ENCODE results near the gene LHPP.
"Not testable (repeated sequence)": the region's sequence is repeated elsewhere in the genome, so short reads cannot be mapped to it uniquely, and the experiment has no call there.

The LHPP gene

GRCh38 chr10:124422742-124423141, 38.9 kb upstream of the LHPP start:
- no peak for FAIRE-seq
- no peak for DNase-seq (ENCODE audit: insufficient read length, low spot score)
- TF ChIP-seq SPI1 (IDR thresholded peaks at IDR 0.05; ENCODE audit: low read depth, low read length) (no peak), POLR2AphosphoS5 (IDR thresholded peaks at IDR 0.05; ENCODE audit: low read depth, low read length) (no peak), POLR2A (IDR thresholded peaks at IDR 0.05; ENCODE audit: low read depth, low read length) (no peak), PAX5 (IDR thresholded peaks at IDR 0.05; ENCODE audit: insufficient read depth, low read length, severe bottlenecking) (no peak), POU2F2 (IDR thresholded peaks at IDR 0.05; ENCODE audit: low read depth, low read length) (no peak), TAF1 (IDR thresholded peaks at IDR 0.05; ENCODE audit: low read depth, low read length) (no peak)

DNA sequence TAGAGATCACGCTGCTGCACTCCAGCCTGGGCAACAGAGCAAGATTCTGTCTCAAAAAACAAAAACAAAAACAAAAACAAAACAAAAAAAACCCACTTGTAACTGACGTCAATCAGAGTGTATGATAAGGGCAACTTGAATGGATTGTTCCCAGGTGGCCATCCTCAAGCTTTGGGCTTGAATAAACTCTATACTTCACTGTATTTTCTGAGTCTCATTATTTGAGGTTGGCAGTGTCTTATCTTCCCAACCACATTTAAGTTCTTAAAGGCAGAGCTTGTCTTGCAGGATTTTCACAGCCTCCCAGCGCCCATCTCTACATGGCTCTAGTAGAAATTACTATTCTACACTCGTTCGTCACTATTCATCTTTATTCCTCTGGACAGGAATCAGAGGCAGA, 37.8 kb upstream of the LHPP start:
- no peak for FAIRE-seq
- no peak for DNase-seq (ENCODE audit: insufficient read length, low spot score)
- no peak for TF ChIP-seq PAX5 (IDR thresholded peaks at IDR 0.05; ENCODE audit: insufficient read depth, low read length, severe bottlenecking)
- no peak for TF ChIP-seq POLR2AphosphoS5 (IDR thresholded peaks at IDR 0.05; ENCODE audit: low read depth, low read length)
- no peak for TF ChIP-seq TAF1 (IDR thresholded peaks at IDR 0.05; ENCODE audit: low read depth, low read length)
- TF ChIP-seq POU2F2 (IDR thresholded peaks at IDR 0.05; ENCODE audit: low read depth, low read length): no peak
- no peak for TF ChIP-seq SPI1 (IDR thresholded peaks at IDR 0.05; ENCODE audit: low read depth, low read length)
- no peak for TF ChIP-seq POLR2A (IDR thresholded peaks at IDR 0.05; ENCODE audit: low read depth, low read length)

DNA sequence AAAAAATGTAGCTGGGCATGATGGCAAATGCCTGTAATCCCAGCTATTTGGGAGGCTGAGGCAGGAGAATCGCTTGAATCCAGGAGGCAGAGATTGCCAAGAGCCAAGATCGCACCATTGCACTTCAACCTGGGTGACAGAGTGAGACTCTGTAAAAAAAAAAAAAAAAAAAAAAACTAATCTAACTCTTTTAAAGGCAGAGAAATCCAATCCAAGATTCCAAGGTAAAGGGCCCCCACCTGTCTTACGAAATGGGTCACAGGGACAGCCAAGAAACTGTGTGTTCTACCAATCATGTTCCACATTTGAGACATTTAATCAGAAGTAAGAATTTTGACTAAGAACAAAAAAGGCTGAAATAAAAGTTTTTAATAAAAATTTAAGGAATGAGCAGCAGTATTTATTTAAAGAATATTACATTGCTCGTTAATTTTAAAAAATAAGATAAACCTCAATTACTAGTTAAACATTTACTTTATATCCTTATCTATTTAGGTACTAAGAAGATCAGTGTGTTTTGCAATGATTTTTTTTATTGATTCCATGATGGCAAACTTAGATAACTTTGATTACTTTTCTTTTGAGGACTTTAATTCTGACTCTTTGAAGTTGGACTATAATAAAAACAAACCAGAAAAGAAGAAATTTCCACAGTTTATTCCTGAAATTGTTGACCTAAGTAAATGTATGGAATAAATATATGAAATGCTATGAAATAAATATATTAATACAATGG, 36.2 kb upstream of the LHPP start:
- no peak for DNase-seq (ENCODE audit: insufficient read length, low spot score)
- TF ChIP-seq SPI1 (IDR thresholded peaks at IDR 0.05; ENCODE audit: low read depth, low read length) (no peak), POU2F2 (IDR thresholded peaks at IDR 0.05; ENCODE audit: low read depth, low read length) (no peak), POLR2A (IDR thresholded peaks at IDR 0.05; ENCODE audit: low read depth, low read length) (no peak), PAX5 (IDR thresholded peaks at IDR 0.05; ENCODE audit: insufficient read depth, low read length, severe bottlenecking) (no peak), POLR2AphosphoS5 (IDR thresholded peaks at IDR 0.05; ENCODE audit: low read depth, low read length) (no peak), TAF1 (IDR thresholded peaks at IDR 0.05; ENCODE audit: low read depth, low read length) (no peak)
- FAIRE-seq: no peak

DNA sequence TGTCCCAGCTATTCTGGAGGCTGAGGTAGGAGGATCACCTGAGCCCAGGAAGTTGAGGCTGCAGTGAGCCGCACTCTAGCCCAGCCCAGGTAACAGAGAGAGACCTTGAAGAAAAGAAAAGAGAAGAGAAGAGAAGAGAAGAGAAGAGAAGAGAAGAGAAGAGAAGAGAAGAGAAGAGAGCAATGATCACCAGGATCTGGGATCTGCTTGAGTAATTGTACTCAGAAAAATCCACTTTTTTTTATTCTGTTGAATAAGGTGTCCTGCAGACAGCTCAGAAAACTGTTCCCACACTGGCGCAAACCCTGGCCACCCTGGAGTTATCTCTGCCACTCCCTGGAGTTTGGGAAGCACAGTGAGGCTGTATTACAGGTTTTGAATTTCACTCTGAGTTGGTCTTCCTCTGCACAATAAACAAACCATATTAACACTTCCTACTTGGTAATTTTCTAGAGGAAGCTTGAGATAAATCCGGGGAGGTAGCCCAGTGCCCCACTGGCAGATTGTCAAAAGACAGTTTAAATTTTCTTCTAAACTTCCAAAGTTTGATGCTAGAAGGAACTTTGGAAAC, 33.3 kb upstream of the LHPP start:
- no peak for FAIRE-seq
- TF ChIP-seq TAF1 (IDR thresholded peaks at IDR 0.05; ENCODE audit: low read depth, low read length) (no peak), PAX5 (IDR thresholded peaks at IDR 0.05; ENCODE audit: insufficient read depth, low read length, severe bottlenecking) (no peak), POU2F2 (IDR thresholded peaks at IDR 0.05; ENCODE audit: low read depth, low read length) (no peak), POLR2AphosphoS5 (IDR thresholded peaks at IDR 0.05; ENCODE audit: low read depth, low read length) (no peak), POLR2A (IDR thresholded peaks at IDR 0.05; ENCODE audit: low read depth, low read length) (no peak), SPI1 (IDR thresholded peaks at IDR 0.05; ENCODE audit: low read depth, low read length) (no peak)
- no peak for DNase-seq (ENCODE audit: insufficient read length, low spot score)

DNA sequence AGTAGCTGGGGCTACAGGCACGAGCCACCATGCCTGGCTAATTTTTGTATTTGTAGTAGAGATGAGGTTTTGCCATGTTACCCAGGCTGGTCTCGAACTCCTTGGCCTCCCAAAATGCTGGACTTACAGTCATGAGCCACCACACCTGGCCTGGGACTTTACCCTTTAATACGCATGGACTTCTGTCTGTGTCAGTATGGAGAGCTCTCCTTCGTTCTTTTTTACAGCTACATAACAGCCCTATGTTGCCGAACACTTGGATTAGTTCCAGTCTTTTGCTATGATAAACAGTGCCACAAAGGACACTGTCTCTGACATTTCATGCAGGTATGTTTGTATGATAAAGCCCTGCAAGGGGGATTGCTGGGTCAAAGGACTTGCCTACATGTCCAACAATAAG, 32.0 kb upstream of the LHPP start:
- no peak for FAIRE-seq
- TF ChIP-seq POLR2AphosphoS5 (IDR thresholded peaks at IDR 0.05; ENCODE audit: low read depth, low read length): no peak
- no peak for TF ChIP-seq PAX5 (IDR thresholded peaks at IDR 0.05; ENCODE audit: insufficient read depth, low read length, severe bottlenecking)
- no peak for TF ChIP-seq TAF1 (IDR thresholded peaks at IDR 0.05; ENCODE audit: low read depth, low read length)
- no peak for TF ChIP-seq POLR2A (IDR thresholded peaks at IDR 0.05; ENCODE audit: low read depth, low read length)
- TF ChIP-seq SPI1 (IDR thresholded peaks at IDR 0.05; ENCODE audit: low read depth, low read length): no peak
- no peak for TF ChIP-seq POU2F2 (IDR thresholded peaks at IDR 0.05; ENCODE audit: low read depth, low read length)
- no peak for DNase-seq (ENCODE audit: insufficient read length, low spot score)

GRCh38 chr10:124430077-124430476, 31.5 kb upstream of the LHPP start:
- no peak for TF ChIP-seq TAF1 (IDR thresholded peaks at IDR 0.05; ENCODE audit: low read depth, low read length)
- no peak for TF ChIP-seq POU2F2 (IDR thresholded peaks at IDR 0.05; ENCODE audit: low read depth, low read length)
- TF ChIP-seq SPI1 (IDR thresholded peaks at IDR 0.05; ENCODE audit: low read depth, low read length): no peak
- TF ChIP-seq PAX5 (IDR thresholded peaks at IDR 0.05; ENCODE audit: insufficient read depth, low read length, severe bottlenecking): no peak
- no peak for TF ChIP-seq POLR2A (IDR thresholded peaks at IDR 0.05; ENCODE audit: low read depth, low read length)
- no peak for TF ChIP-seq POLR2AphosphoS5 (IDR thresholded peaks at IDR 0.05; ENCODE audit: low read depth, low read length)
- DNase-seq (ENCODE audit: insufficient read length, low spot score): no peak
- no peak for FAIRE-seq

GRCh38 chr10:124433461-124433860, 28.2 kb upstream of the LHPP start:
- DNase-seq (ENCODE audit: insufficient read length, low spot score) (no peak), FAIRE-seq (no peak)
- no peak for TF ChIP-seq SPI1 (IDR thresholded peaks at IDR 0.05; ENCODE audit: low read depth, low read length)
- TF ChIP-seq TAF1 (IDR thresholded peaks at IDR 0.05; ENCODE audit: low read depth, low read length): no peak
- TF ChIP-seq PAX5 (IDR thresholded peaks at IDR 0.05; ENCODE audit: insufficient read depth, low read length, severe bottlenecking): no peak

GRCh38 chr10:124435683-124436082, 25.9 kb upstream of the LHPP start:
- not testable (repeated sequence) for DNase-seq (ENCODE audit: insufficient read length, low spot score); FAIRE-seq

- peak; percentile 67 for TF ChIP-seq SPI1 (IDR thresholded peaks at IDR 0.05; ENCODE audit: low read depth, low read length)
- TF ChIP-seq POU2F2 (IDR thresholded peaks at IDR 0.05; ENCODE audit: low read depth, low read length): peak; percentile 88
- TF ChIP-seq PAX5 (IDR thresholded peaks at IDR 0.05; ENCODE audit: insufficient read depth, low read length, severe bottlenecking): no peak
- no peak for DNase-seq (ENCODE audit: insufficient read length, low spot score)
- FAIRE-seq: peak; percentile 73
Measured at GRCh38 chr10:124436191-124436638, 25.4 kb upstream of the LHPP start.

- not testable (repeated sequence) for DNase-seq (ENCODE audit: insufficient read length, low spot score); FAIRE-seq
Measured at GRCh38 chr10:124441694-124442093, 19.9 kb upstream of the LHPP start.
